Measurements from ENCODE around the gene TBX4. TPM values are rescaled to one million over a fixed set of nuclear protein-coding genes. Genes with fewer than 3 reads are reported as not detected.

The TBX4 gene
- total and polyA plus RNA-seq, 2 of the 13 experiments (the other 11 are each of a cell fraction or from before 2014, with no cell fraction given): 0.11 to 1.1 TPM

- TF ChIP-seq ZBTB2 (CRISPR knock-in tag; IDR thresholded peaks at IDR 0.05; ENCODE audit: low read depth) (no peak), HDAC6 (IDR thresholded peaks at IDR 0.05; ENCODE audit: low read depth, low read length) (no peak), MATR3 (CRISPR knock-in tag; IDR thresholded peaks at IDR 0.05) (no peak), SIN3A (IDR thresholded peaks at IDR 0.05; ENCODE audit: borderline replicate concordance, low read depth, low read length) (no peak), ZNF777 (CRISPR knock-in tag; IDR thresholded peaks at IDR 0.05) (no peak), ZNF816 (CRISPR knock-in tag; IDR thresholded peaks at IDR 0.05; ENCODE audit: borderline replicate concordance) (no peak), NFKBIZ (CRISPR knock-in tag; IDR thresholded peaks at IDR 0.05) (0 out of 2 replicates have a peak, but pooled peaks have one; percentile 39), NFRKB (IDR thresholded peaks at IDR 0.05) (no peak), LBX2 (CRISPR knock-in tag; IDR thresholded peaks at IDR 0.05; ENCODE audit: borderline replicate concordance) (no peak), HNF4A (CRISPR knock-in tag; IDR thresholded peaks at IDR 0.05) (peak; percentile 81), TFDP1 (CRISPR knock-in tag; IDR thresholded peaks at IDR 0.05; ENCODE audit: borderline replicate concordance) (no peak), ZNF382 (CRISPR knock-in tag; IDR thresholded peaks at IDR 0.05; ENCODE audit: borderline replicate concordance) (no peak), HOXA3 (CRISPR knock-in tag; IDR thresholded peaks at IDR 0.05) (peak; percentile 58), ZNF484 (CRISPR knock-in tag; IDR thresholded peaks at IDR 0.05; ENCODE audit: borderline replicate concordance, low read depth) (no peak), ZNF501 (CRISPR knock-in tag; IDR thresholded peaks at IDR 0.05) (no peak), SMAD1 (CRISPR knock-in tag; IDR thresholded peaks at IDR 0.05; ENCODE audit: borderline replicate concordance, low read depth) (no peak), RARA (CRISPR knock-in tag; IDR thresholded peaks at IDR 0.05) (peak; percentile 94), SMC3 (IDR thresholded peaks at IDR 0.05; ENCODE audit: low read length) (no peak), ZMAT5 (CRISPR knock-in tag; IDR thresholded peaks at IDR 0.05; ENCODE audit: borderline replicate concordance, low read depth) (no peak), ZNF12 (CRISPR knock-in tag; IDR thresholded peaks at IDR 0.05) (no peak), RNF2 (conservative IDR thresholded peaks at IDR 0.05; ENCODE audit: low read depth) (no peak)
- TF ChIP-seq, protein P1, sequence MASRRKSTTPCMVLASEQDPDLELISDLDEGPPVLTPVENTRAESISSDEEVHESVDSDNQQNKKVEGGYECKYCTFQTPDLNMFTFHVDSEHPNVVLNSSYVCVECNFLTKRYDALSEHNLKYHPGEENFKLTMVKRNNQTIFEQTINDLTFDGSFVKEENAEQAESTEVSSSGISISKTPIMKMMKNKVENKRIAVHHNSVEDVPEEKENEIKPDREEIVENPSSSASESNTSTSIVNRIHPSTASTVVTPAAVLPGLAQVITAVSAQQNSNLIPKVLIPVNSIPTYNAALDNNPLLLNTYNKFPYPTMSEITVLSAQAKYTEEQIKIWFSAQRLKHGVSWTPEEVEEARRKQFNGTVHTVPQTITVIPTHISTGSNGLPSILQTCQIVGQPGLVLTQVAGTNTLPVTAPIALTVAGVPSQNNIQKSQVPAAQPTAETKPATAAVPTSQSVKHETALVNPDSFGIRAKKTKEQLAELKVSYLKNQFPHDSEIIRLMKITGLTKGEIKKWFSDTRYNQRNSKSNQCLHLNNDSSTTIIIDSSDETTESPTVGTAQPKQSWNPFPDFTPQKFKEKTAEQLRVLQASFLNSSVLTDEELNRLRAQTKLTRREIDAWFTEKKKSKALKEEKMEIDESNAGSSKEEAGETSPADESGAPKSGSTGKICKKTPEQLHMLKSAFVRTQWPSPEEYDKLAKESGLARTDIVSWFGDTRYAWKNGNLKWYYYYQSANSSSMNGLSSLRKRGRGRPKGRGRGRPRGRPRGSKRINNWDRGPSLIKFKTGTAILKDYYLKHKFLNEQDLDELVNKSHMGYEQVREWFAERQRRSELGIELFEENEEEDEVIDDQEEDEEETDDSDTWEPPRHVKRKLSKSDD (CRISPR knock-in tag; IDR thresholded peaks at IDR 0.05; ENCODE audit: low read depth): no peak
- TF ChIP-seq, protein P2, sequence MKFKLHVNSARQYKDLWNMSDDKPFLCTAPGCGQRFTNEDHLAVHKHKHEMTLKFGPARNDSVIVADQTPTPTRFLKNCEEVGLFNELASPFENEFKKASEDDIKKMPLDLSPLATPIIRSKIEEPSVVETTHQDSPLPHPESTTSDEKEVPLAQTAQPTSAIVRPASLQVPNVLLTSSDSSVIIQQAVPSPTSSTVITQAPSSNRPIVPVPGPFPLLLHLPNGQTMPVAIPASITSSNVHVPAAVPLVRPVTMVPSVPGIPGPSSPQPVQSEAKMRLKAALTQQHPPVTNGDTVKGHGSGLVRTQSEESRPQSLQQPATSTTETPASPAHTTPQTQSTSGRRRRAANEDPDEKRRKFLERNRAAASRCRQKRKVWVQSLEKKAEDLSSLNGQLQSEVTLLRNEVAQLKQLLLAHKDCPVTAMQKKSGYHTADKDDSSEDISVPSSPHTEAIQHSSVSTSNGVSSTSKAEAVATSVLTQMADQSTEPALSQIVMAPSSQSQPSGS (CRISPR knock-in tag; IDR thresholded peaks at IDR 0.05): 0 out of 2 replicates have a peak, but pooled peaks have one; percentile 38
Measured at GRCh38 chr17:61460796-61461585, 8.8 kb downstream of the TBX4 start (continued).

Measured in HepG2 (cell line).